Measurements from ENCODE around the gene CFAP251. TPM values are rescaled to one million over a fixed set of nuclear protein-coding genes. Genes with fewer than 3 reads are reported as not detected.
A peak's percentile ranks its signal among the peaks of the same experiment; 100 is the strongest.

CFAP251 gene
- total RNA-seq, 1 donor, result 1.1 TPM

DNA sequence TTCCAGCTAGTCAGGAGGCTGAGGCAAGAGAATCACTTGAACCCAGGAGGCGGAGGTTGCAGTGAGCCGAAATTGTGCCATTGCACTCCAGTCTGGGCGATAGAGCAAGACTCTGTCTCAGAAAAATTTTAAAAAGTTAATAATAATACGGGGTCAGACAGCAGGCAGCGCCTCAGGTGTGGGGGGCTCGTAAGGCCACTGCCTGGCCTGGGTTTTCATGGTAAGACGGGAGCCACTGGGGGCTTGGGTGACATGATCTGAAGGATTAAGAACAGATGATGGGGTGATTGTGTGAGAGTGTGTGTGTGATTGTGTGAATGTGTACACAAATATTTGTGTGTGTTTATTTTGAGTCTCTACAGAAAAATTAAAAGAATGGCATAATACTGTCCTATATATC is 126.9 kb downstream of the CFAP251 start:
- DNase-seq (ENCODE audit: low read depth in 2 of 3, low spot score in 2 of 3), result peak in 1 of 3 donors; percentile 28

DNA sequence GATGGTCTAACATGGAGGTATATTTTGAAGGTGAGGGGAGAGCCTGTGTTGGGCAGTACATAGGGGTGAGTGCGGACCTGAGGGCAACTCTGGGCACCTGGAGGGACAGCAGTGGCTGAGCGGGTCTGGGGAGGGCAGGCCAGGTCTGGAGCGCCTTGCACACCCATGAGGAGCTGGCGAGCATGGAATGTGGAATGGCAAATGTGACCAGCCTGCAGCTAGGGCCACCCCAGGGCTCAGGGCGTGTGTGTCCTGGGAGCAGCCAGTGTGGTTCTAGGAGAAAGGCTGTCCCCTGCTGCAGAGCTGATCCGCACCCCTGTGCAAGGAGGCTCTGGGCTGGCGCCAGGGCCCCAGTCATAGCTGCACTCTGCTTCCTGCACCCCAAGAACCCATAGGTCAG is 127.8 kb downstream of the CFAP251 start:
- DNase-seq (ENCODE audit: low read depth in 2 of 3, low spot score in 2 of 3), result no peak

DNA sequence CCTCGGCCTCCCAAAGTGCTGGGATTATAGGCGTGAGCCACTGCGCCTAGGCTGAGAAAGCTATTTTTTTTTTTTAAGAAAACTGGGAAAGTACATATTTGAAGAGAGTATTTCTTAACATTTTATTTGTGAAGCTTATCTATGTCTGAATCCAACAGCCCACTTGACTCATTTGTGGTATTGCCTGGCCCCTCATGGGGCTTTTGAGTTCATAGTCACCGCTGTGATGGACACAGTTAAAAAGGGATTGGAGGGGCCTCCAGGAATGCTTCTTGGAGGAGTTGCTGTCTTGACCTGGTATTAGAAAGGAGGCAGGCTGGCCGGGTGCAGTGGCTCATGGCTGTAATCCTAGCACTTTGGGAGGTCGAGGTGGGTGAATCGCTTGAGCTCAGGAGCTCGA is 129.8 kb downstream of the CFAP251 start:
- DNase-seq (ENCODE audit: low read depth in 2 of 3, low spot score in 2 of 3), result no peak

DNA sequence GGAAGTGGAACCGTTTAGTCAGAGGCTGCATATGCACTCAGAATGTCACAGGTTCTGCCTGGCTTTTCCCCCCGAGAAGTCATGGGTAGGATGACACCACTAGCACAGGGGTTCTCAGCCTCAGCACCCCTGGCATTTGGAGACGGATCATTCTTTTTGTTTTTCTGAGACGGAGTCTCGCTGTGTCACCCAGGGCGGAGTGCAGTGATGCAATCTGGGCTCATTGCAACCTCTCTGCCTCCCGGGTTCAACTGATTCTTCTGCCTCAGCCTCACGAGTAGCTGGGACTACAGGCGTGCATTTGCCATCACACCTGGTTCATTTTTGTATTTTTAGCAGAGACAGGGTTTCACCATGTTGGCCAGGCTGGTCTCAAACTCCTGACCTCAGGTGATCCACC is 131.4 kb downstream of the CFAP251 start:
- DNase-seq (ENCODE audit: low read depth in 2 of 3, low spot score in 2 of 3), result no peak

DNA sequence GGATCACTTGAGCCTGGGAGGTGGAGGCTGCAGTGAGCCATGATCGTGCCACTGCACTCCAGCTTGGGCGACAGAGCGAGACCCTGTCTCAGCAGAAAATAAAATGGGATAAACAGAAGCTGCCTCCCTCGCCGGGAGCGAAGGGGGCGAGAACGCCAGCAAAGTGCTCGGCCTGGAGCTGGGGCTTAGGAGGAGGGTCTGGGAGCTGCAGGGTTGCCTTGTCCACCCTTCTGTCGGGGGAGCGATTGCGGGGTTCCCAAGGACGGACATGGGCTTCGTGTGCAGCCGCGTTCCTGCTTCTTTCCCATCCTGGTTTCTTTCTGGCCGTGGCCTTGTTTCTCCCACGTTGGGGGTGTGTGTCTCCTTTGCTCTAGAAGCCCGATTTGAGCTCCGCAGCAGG is 132.3 kb downstream of the CFAP251 start:
- no peak for DNase-seq (ENCODE audit: low read depth in 2 of 3, low spot score in 2 of 3)

DNA sequence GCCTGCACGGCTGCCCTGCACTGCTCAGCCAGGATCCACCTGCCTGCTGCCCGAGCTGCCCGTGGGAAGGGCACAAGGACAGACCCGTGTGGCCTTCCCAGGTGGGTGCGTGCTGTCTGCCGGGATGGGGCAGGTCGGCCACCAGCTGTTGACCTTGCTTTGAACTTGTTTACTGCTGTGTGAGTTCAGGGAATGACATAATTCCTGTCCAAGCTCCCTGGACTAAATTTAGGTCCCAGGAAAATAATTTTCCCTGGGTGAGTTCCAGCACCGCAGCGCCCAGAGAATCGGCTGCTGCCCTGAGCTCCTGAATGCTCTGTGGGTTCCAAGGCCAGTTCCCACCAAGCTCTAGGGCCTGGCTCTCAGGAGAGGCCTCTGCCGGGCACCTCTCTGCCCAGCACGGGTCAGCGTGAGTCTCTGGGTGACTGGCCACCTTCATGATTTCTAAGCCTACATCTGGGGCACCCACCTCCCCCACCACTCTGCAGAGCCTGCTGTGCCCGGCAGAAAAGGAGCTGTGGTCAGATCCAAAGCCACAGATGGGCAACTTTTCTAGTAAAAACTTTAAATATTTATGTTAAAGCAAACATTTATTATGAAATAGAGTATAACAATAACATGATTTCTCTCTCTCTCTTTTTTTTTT is 133.0 kb downstream of the CFAP251 start:
- no peak for DNase-seq (ENCODE audit: low read depth in 2 of 3, low spot score in 2 of 3)

DNA sequence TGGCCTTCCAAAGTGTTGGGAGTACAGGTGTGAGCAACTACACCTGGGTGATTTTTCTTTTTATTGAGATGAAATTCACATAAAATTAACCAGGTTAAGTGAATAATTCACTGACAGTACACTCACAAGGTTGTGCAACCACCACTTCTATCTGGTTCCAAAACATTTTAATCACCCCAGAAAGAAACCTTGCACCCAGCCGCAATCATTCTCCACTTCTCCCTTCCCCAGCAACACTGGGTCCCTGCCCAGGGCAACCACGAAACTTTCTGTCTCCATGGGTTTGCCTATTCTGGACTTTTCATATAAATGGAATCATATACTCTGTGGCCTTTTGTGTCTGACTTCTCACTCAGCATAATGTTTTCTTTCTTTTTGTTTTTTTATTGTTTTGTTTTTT is 133.9 kb downstream of the CFAP251 start:
- no peak for DNase-seq (ENCODE audit: low read depth in 2 of 3, low spot score in 2 of 3)

Small RNA genes lying within 50 kb of the gene (small RNA-seq; reads per million reads assigned to genes)
- not detected for gene AC069503.3
- gene RF00017, result not detected
- not detected for gene RNU7-170P

Other genes with a start within 250 kb of the CFAP251 start
- 0.54 TPM for gene MORN3, start 248.9 kb upstream of the CFAP251 start, total RNA-seq
- 7.8 TPM for gene TMEM120B, start 205.8 kb upstream of the CFAP251 start, total RNA-seq
- 74.3 TPM for gene RHOF, start 124.9 kb upstream of the CFAP251 start, total RNA-seq
- 14.3 TPM for gene SETD1B, start 114.6 kb upstream of the CFAP251 start, total RNA-seq
- gene HPD, start 59.7 kb upstream of the CFAP251 start, total RNA-seq, result not detected
- gene PSMD9, start 29.8 kb upstream of the CFAP251 start, total RNA-seq, result 39.3 TPM
- 38.8 TPM for gene BCL7A, start 103.3 kb downstream of the CFAP251 start, total RNA-seq
- gene MLXIP, start 160.2 kb downstream of the CFAP251 start, total RNA-seq, result 50.9 TPM